SK-N-SH (cell line): ENCODE results near the gene CBLB.

Experiments used
- MXI1 ChIP-seq: IDR thresholded peaks from 2 replicates; pipeline ENCODE4 v1.6.1; 2012; ENCODE audit warnings: mild to moderate bottlenecking, low read depth, low read length, improper control_type of control experiment
- TF ChIP-seq, protein P1 (sequence below): IDR thresholded peaks from 2 replicates; pipeline ENCODE4 v1.6.1; 2012; ENCODE audit warnings: mild to moderate bottlenecking, low read depth, low read length, moderate library complexity

DNA sequence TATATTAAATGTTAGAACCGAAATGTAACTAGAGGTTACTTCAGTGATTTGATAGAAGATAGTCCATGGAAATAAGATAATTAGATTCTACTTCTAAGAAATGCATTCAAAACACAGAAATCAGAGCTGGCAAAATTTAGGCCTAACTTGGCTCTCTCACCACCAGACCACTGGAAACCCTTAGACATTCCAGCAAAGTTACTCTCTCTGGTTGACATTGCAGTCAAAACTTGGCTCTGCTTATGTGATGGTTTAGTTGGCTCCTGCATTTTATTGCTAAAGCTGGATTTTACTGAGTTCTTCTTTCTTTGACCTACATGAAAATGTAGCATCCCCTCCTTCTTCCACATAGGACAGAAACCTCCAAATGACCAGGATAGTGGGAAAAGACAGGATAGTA lies 35.4 kb upstream of the CBLB start:
- TF ChIP-seq, protein P1, sequence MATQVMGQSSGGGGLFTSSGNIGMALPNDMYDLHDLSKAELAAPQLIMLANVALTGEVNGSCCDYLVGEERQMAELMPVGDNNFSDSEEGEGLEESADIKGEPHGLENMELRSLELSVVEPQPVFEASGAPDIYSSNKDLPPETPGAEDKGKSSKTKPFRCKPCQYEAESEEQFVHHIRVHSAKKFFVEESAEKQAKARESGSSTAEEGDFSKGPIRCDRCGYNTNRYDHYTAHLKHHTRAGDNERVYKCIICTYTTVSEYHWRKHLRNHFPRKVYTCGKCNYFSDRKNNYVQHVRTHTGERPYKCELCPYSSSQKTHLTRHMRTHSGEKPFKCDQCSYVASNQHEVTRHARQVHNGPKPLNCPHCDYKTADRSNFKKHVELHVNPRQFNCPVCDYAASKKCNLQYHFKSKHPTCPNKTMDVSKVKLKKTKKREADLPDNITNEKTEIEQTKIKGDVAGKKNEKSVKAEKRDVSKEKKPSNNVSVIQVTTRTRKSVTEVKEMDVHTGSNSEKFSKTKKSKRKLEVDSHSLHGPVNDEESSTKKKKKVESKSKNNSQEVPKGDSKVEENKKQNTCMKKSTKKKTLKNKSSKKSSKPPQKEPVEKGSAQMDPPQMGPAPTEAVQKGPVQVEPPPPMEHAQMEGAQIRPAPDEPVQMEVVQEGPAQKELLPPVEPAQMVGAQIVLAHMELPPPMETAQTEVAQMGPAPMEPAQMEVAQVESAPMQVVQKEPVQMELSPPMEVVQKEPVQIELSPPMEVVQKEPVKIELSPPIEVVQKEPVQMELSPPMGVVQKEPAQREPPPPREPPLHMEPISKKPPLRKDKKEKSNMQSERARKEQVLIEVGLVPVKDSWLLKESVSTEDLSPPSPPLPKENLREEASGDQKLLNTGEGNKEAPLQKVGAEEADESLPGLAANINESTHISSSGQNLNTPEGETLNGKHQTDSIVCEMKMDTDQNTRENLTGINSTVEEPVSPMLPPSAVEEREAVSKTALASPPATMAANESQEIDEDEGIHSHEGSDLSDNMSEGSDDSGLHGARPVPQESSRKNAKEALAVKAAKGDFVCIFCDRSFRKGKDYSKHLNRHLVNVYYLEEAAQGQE, result no peak
- TF ChIP-seq MXI1, result no peak
